Activated CD4-positive, alpha-beta T cell treated with anti-CD3 and anti-CD28 coated beads, Interleukin-2, Interleukin-4, amounts not matched to agents 100 ng/mL and 50 ng/mL, durations not matched to agents 16 hours and 8 hours (primary cell): ENCODE data around the gene SLC26A3.
"Not testable (repeated sequence)": the region's sequence is repeated elsewhere in the genome, so short reads cannot be mapped to it uniquely, and the experiment has no call there.

Experiments used
- DNase-seq: peaks from one replicate; pipeline ENCODE4 v3.0.0-alpha.2; 2020; ENCODE audit warnings: low spot score

The SLC26A3 gene

DNA sequence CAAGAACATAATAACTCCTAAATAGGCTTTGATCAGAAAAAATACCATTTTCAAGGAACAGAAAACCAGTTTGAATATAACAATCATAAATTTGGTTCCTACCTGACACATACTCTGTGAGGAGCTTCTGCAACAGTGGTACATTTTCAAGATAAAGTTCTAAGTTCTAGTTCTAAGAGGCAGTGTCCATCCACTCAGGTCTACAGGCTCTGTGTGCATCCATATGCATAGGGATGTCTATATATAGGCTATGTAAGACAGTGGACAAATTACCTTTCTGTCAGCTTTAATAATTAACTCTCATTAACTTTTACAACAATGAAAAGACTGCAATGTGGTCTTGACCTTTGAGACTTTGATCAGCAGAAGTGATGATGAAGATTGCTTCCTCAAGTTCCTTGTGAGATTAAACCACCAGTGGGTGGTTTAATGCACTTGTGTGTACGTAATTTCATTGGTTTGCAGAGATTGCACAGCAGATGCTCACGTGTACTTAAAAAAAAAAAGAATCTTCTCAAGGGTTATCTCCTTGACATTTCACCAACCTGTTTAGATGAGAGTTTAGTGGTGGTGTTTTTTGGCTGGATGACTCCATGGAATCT is at the start of gene SLC26A3:
Gene SLC26A3, minus strand, starts transcription at position 215 of the 602 bp plus-strand sequence. CDS start 8,714 bp downstream, outside the sequence.
- DNase-seq: no peak

DNA sequence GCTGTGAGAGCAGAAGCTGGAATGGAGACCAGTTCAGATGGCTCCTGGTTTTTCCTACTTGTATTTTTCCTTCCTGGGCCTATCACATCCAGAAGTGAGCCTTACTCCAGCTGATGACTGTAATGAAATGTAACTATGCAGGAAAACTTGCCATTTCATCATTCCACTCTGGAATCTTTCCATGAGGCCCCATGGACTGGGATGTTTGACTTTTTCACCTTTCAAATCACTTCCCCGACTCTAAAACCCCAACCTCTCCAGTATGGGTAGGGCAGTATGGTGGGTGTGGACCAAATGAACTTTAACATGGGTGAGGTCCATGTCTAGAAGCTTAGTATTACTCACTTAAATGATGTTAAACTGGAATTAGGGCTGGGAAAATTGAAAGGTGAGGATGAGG is 47.6 kb upstream of the SLC26A3 start:
- DNase-seq: no peak

DNA sequence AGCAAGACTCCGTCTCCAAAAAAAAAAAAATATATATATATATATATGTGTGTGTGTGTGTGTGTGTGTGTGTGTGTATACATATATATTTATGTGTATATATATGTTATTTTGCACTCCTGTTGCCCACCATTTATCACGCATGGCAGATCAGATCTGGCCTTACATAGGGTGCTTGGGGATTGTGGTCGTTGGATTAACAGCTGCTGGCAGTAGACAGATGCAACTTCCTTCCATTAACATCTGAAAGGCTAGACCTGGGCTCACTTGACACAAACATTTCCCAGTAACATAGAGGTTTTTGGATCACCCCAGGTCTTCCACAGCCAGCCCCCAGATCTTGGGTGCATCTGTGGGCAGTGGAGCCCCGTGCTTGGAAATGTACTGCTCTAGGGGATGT is 47.2 kb upstream of the SLC26A3 start:
- DNase-seq: no peak

DNA sequence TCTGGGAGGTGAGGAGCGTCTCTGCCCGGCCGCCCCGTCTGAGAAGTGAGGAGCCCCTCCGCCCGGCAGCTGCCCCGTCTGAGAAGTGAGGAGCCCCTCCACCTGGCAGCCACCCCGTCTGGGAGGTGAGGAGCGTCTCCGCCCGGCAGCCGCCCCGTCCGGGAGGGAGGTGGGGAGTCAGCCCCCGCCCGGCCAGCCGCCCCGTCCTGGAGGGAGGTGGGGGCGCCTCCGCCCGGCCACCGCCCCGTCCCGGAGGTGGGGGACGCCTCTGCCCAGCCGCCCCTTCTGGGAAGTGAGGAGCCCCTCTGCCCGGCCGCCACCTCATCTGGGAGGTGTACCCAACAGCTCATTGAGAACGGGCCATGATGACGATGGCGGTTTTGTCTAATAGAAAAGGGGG is 45.2 kb upstream of the SLC26A3 start:
- DNase-seq: not testable (repeated sequence)

DNA sequence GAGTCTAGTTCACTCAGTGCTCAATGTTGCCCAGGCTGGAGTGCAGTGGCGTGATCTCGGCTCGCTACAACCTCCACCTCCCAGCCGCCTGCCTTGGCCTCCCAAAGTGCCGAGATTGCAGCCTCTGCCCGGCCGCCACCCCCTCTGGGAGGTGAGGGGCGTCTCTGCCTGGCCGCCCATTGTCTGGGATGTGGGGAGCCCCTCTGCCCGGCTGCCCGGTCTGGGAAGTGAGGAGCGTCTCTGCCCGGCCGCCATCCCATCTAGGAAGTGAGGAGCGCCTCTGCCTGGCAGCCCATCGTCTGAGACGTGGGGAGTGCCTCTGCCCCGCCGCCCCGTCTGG is 44.8 kb upstream of the SLC26A3 start:
- DNase-seq: not testable (repeated sequence)

DNA sequence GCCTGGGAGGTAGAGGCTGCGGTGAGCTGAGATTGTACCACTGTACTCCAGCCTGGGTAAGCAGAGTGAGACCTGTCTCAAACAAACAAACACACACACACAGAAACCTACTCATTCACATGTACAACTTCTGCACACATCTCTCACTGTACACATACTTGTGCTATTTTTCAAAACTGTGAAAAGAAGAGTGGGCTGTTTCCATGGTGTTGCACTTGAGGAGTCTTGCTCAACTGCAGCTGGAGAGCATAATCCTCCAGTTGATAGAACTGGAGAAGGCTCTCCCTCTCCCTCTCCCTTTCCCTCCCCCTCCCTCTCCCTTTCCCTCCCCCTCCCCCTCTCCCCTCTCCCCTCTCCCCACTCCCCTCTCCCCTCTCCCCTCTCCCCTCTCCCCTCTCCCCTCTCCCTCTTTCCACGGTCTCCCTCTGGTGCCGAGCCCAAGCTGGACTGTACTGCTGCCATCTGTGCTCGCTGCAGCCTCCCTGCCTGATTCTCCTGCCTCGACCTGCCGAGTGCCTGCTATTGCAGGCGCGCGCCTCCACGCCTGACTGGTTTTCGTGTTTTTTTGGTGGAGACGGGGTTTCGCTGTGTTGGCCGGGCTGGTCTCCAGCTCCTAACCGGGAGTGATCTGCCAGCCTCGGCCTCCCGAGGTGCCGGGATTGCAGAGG is 44.3 kb upstream of the SLC26A3 start:
- no peak for DNase-seq

DNA sequence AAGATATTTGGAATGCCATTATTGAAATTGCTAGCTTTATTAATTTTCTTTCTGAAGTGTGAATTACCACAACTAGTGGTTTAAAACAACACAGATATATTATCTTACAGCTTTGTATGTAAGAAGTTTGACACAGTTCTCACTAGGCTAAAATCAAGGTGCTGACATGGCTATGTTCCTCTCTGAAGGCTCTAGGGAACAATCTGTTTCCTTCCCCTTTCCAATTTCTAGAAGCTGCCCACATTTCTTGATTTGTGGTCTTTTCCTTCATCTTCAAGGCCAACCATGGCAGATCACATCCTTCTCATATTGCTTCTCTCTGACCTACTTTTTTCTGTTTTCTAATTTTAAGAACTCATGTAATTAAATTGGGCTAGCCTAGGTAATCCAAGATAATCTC is 43.3 kb upstream of the SLC26A3 start:
- no peak for DNase-seq

DNA sequence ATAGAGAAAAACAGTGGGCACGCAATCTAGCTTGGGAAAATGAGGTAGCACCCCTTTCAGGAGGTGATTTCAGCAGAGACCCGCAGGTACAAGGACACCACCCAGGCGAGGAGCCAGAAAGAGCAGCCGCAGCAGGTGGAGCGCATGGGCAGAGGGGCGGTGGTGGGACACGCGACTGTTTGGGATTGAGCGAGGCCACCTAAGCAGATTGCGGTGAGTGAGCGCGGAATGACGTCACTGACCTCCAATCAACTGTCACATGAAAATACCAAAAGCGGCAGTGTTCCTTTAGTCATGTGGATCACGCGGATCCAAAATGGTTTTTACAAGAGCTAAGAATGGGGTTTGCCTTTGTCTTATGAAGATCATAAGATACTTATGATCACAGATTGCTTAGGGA is 40.2 kb upstream of the SLC26A3 start:
- DNase-seq: no peak

DNA sequence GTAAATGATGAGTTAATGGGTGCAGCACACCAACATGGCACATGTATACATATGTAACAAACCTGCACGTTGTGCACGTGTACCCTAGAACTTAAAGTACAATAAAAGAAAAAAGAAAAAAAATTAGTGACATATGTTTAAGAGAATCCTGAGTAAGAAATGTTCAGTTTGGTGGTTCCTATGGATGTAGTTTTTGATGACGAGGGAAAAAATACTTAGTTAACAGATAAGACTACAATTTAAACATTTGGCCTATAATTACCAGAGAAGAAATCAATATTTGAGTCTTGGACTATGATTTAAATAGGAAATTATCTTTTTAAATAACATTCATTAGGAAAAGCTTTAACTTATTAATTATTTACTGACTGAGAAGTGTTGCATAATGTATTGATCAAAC is 39.2 kb upstream of the SLC26A3 start:
- no peak for DNase-seq

DNA sequence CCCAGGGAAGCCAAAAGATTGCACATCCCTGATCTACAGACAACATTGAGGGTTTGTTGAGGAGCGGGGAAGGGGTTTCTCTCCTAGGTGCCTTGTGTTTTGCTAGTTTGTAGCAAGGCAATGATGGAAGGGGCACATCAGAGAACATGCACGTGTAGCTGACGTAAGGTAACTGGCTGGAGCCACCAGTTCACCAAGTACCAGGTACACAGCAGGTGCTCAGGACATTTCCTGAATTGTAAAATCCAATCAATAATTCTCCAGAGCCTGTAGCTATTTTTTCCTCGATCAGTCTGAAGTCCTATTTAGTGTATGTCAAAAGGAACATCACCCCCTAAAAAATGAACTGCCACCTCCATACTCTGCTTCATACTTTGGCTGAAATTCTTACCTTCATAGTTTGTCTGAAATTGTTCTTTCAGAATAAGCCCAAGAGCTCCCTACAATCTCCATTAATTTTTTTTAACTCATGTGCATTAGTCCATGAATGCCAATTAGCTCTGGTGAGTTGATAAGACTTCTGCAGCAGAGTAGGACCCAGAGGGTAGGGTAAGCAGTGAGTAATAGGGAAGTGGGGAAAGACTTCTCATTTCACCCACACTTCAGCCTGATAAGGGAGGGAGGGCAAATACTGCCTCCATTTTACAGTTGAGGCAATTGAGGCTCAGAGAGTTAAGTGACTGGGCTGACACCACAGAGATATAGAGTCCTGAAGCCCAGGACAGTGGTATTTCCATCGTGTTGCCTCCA is 36.0 kb upstream of the SLC26A3 start:
- DNase-seq: no peak

DNA sequence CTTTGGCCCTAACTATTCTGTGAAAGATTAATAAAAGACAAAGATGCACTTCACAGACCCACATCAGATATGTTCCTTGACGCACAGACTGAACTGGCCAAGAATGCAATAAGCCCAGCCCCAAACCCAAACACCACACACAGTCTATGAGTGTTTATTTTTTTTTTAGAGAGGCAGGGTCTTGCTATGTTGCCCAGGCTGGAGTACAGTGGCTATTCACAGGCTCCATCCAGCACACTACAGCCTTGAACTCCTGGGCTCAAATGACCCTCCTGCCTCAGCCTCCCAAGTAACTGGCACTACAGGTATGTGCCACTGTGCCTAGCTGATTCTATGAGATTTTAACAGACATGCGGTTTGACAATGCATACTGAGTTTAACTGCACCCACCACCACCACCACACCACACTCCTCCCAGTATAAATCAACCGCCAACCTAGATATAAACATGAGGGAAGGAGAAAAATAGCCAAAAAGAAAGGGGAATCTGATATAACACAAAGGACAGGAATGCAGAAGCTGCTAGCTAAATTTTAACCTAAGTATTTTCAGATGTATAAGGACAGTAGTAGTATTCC is 35.1 kb upstream of the SLC26A3 start:
- DNase-seq: no peak

DNA sequence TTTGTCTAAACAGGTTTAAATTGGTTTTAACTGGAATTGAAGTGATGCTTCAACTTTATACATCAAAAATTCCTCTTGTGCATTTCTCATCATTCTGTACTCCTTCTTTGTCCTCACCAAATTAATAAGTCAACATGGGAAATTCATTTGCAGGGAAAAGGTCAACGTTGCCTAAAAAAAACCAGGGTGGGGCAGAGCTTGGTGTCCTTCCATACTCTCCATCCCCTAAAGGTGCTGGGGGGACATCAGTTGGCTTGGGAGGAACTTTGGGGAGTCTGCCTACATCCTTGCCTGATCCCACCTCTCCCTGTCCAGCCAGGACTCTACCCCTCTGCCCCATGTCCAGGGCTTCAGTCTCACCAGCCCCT is 34.1 kb upstream of the SLC26A3 start:
- no peak for DNase-seq

DNA sequence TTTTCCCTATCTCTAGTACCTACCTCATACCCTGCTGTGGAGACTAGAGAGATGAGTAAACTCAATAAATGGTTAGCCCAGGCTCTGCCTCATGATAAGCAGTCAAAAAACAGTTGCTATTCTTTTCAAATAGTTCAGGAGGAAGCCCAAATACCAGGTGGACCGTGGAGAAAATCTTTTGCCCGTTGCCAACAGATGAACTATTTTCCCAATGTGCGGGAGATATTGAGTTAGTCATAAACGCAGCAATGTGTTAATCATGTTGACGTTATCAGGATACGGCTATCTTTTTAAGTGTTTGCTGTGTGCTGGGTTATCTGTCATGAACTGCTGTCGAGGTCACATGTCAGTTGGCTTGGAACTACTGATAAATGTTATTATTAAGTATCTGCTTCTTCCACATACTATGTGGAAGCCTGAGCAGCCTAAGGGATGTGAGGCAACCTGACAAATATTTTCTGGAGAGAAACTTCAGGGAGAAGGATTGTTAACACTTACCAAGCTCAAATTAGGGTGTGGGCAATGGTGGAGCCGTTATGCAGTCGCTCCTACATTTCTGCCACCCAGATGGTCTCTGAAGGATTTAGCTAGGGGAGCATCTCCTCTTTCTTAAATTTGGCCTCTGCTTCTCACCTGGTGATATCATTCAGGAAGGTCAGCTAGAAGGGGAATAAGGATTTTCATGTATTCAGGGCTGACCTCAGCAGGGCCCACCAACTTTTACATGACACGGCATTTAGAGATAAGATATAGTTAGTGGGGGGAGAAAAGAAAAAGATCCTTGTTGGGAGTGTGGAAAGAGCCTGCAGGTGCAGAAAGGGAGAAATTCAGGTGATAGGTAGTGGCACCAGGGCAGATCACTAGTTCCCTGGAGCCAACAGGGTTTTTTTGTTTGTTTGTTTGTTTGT is 33.5 kb upstream of the SLC26A3 start:
- DNase-seq: no peak

DNA sequence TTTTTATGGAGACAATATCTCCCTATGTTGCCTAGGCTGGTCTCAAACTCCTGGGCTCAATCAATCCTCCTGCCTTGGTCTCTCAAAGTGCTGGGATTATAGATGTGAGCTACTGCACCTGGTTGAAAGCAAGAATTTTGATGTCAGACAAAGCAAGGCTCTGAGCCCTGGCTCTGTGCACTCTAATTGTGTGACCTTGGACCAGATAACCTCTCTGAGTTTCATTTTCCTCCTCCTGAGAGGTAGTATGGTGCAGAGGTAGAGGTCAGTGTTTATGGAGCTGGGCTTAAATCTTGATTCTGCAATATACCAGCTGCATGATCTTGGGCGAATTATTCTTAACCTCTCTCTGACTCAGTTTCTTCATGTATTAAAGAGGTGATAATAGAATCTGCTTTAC is 31.4 kb upstream of the SLC26A3 start:
- DNase-seq: no peak

DNA sequence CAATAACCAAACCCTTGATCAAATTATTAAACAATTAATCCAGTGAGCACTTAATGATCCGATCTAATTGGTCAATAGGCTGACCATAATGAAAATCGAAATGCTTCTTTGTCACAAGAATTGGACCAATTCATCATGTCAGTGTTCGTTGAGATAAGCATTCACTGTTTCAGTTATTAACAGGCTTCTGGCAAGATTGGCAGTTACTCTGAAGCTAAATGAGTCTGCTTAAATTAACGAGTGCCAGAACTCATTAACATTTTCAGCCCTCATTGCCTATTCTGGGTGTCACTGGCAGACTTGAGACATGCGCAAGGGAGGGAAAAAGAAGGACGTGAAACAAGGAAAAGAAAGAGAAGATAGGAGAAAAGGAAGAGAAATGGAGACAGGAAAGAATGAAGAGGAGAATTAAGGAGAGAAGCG is 30.7 kb upstream of the SLC26A3 start:
- no peak for DNase-seq

DNA sequence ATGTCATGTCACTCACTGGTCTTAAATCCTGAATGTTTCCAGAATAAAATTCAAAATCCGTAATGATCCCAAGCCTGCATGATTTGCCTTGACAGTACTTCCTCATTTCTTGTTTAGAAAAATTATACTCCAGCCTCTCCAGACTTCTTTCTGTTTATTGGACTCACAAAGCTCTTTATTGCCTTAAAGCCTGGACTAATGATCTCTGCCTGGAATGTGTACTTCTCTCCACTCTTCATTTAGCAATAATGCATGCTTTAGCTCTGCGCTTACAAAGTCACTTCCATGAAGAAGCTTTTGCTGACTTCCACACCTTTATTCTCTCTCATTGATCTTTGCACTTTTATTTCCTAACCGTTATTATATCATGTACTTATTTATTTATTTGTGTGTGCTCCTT is 27.4 kb upstream of the SLC26A3 start:
- DNase-seq: no peak

DNA sequence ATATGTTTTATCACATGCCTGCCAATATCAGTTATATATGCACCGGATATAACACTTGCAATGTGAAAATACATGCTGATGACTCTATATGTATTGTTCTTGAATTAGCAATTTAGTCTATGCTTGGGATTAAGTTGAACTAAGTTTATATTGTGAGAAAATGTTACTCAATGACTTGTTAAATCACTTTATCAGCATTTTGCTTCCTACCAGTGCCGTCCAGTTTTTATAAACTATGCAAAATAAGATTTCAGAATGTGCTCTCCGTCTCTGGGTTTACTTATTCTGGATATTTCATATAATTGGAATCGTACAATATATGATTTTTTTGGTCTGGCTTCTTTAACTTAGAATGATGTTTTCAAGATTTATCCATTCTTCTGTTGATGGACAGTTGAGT is 25.5 kb upstream of the SLC26A3 start:
- no peak for DNase-seq

DNA sequence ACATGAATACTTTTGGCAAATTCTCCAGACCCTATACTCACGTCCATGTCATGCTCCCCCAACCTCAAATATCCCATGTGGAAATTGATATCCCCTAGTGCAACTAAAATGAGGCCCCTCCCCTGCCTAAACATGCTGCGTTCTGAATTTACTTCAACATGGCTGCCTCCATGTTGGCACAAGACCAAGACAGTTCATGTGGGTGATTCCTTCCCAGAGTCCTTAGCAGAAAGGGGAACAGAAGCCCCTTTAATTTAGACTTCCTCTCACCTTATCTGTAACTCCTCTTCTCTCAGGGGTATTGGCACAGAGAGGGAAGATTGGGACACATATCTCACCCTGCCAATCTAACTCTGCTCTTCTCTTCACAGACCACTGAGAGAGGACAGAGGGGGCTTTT is 24.5 kb upstream of the SLC26A3 start:
- no peak for DNase-seq

DNA sequence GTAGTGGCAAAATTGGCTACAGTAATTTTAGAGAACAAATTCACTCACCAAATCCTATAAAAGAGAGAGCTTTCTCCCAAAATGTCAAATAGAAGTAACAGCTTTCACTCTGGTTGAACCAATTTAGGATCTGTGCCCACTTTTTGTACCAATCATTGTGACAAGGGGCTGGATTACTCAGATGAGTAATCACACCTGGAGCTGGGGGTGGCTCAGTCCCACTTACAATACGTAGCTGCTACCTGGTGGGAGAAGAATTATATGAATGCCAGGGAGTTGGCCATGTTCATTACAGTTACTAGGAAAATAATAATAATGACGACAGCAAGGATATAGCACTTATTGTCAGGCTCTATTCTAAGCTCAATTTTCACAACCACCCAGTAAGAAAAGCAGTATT is 23.4 kb upstream of the SLC26A3 start:
- no peak for DNase-seq

DNA sequence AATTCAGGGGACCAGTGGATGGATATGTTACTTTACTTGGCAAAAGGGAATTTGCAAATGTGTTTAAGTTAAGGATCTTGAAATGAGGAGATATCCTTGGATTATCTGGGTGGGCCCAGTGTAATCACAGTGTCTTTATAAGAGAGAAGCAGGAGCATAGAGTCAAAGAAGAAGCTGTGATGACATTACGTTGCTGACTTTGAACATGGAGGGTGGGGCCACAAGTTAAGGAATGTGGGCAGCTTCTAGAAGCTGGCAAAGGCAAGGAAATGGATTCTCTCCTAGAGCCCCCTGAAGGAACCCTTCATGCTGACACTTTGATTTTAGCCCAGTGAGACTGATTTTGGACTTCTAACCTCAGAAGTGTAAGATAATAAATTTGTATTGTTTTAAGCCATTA is 21.8 kb upstream of the SLC26A3 start:
- no peak for DNase-seq

DNA sequence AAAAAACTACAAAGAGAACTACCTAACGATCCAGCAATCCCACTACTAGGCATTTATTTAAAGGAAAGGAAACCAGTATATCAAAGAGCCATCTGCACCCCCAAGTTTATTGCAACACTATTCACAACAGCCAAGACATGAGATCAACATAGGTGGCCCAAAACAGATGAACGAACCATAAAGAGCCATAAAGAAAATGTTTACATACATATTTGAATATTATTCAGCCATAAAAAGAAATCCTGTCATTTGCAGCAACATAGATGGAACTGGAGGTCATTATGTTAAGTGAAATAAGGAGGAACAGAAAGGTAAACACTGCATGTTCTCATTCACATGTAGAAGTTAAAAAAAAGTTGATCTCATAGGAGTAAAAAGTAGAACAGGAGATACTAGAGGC is 15.6 kb upstream of the SLC26A3 start:
- DNase-seq: no peak

DNA sequence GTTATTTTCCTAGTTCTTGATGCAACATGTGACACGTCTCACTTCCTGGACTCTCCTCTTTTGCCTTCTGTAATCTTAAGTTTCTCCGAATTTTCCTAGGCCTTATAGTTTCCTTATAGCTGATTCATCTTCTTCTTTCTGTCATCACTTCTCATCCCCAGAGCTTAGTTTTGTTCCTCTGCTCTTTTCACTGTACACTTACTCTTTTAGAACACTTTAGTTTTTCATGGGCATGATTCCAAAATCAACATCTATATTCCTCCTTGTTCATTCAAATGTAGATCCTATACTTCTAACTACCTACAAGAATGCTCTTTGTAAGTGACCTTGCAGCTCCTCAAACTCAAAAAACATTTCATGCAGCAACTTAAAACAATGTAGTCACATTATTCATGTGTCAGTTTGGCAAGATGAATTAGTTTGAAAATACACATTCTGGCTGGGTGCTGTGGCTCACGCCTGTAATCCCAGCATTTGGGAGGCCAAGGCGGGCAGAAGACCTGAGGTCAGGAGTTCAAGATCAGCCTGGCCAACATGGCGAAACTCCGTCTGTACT is 13.1 kb upstream of the SLC26A3 start:
- DNase-seq: peak; percentile 23
